Uterus (tissue), 4 donors: ENCODE data around the gene WASF1. TPM values are rescaled to one million over a fixed set of nuclear protein-coding genes. Genes with fewer than 3 reads are reported as not detected.

Experiments
- DNase-seq, 2 donors: peaks; one replicate each; pipeline ENCODE4 v3.0.0-alpha.2; 2019 to 2020
- H3K27ac ChIP-seq, 2 donors: fragments of 200-600 bp; sonication (generic); 1 replicate in 1 of 2; 2 replicates in 1 of 2; pipeline ENCODE4 v1.5.1; 2016 to 2018
- H3K27me3 ChIP-seq, 2 donors: fragments of 200-600 bp; sonication (generic); one replicate each; pipeline ENCODE4 v1.5.1; 2018 to 2019; ENCODE audit warnings: control low read depth in 1 of 2
- H3K36me3 ChIP-seq, 2 donors: fragments of 200-600 bp; sonication (generic); one replicate each; pipeline ENCODE4 v1.5.1; 2019; ENCODE audit warnings: control low read depth in 1 of 2
- H3K4me1 ChIP-seq, 2 donors: fragments of 200-600 bp; sonication (generic); one replicate each; pipeline ENCODE4 v1.5.1; 2018 to 2019; ENCODE audit warnings: control low read depth in 1 of 2
- H3K4me3 ChIP-seq, 2 donors: fragments of 200-600 bp; sonication (generic); 1 replicate in 1 of 2; 2 replicates in 1 of 2; pipeline ENCODE4 v1.5.1; 2018 to 2019; ENCODE audit warnings: mild to moderate bottlenecking in 1 of 2
- H3K9me3 ChIP-seq, 2 donors: fragments of 200-600 bp; sonication (generic); one replicate each; pipeline ENCODE4 v1.5.1; 2019; ENCODE audit warnings: control low read depth in 1 of 2
- POLR2A ChIP-seq, 2 donors: fragments of 450-650 bp; IDR thresholded peaks; one replicate each; pipeline ENCODE4 v1.6.1; 2016; ENCODE audit warnings: antibody characterized with exemption in 2 of 2, mild to moderate bottlenecking in 1 of 2, moderate library complexity in 1 of 2
- intact Hi-C: fragments of 100-400 bp; cut with DNase I; formaldehyde crosslinking; loops from one replicate; pipeline ENCODE4 v1.15.1; 2023; ENCODE audit warnings: low total_unique reads
- total RNA-seq, 4 donors: library from RNA; depleted of rRNA in 3 of 4; stranded (reverse); fragments of >200 nt in 3 of 4; gene quantifications; one replicate each; pipeline versions ENCODE4 v1.1.0 to v1.2.4, GENCODE V29; 2014 to 2023
- TF ChIP-seq, protein P1 (sequence below), 4 experiments: fragments of 200-600 bp in 2 of 4; fragments of 450-650 bp in 2 of 4; sonication (generic) in 2 of 4; IDR thresholded peaks; one replicate each; pipeline ENCODE4 v1.5.1; 2016 to 2019; ENCODE audit warnings: antibody characterized with exemption in 4 of 4, mild to moderate bottlenecking in 2 of 4, moderate library complexity in 1 of 4
- donor health status: DM: yes; HTN: yes; CAD: no.

WASF1 gene
- total RNA-seq, 4 donors from 2014 or later = 5.9 to 27.3 (median 17.2) TPM

DNA sequence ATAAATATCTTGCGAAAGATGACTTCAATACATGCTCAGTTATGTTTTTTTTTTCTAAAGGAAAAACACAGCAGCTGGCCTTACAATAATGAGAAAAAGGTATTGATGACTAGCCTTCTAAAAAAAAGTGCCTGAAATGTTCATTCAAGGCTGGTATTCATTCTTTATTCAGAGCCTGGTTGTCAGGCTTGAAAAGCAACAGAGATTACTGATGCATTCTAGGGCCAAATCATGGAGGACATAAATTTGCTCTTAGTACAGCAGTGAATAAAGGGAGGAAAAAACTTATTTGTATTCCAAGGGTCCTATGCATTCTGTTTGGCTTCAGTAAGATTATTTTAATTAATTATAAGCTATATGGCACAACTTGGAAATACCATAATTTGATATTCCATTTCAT is 83.5 kb downstream of the WASF1 start:
- no peaks in the 10 kb centered on the region for H3K4me1 ChIP-seq
- no peak for DNase-seq
- no peaks in the 10 kb centered on the region for H3K9me3 ChIP-seq
- no peak overlapping the region for H3K4me3 ChIP-seq
- TF ChIP-seq, protein P1, sequence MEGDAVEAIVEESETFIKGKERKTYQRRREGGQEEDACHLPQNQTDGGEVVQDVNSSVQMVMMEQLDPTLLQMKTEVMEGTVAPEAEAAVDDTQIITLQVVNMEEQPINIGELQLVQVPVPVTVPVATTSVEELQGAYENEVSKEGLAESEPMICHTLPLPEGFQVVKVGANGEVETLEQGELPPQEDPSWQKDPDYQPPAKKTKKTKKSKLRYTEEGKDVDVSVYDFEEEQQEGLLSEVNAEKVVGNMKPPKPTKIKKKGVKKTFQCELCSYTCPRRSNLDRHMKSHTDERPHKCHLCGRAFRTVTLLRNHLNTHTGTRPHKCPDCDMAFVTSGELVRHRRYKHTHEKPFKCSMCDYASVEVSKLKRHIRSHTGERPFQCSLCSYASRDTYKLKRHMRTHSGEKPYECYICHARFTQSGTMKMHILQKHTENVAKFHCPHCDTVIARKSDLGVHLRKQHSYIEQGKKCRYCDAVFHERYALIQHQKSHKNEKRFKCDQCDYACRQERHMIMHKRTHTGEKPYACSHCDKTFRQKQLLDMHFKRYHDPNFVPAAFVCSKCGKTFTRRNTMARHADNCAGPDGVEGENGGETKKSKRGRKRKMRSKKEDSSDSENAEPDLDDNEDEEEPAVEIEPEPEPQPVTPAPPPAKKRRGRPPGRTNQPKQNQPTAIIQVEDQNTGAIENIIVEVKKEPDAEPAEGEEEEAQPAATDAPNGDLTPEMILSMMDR (IDR thresholded peaks at IDR 0.05) = no peak
- TF ChIP-seq POLR2A (IDR thresholded peaks at IDR 0.05) = no peak
- intact Hi-C loops = no loop called here
- peak overlapping the region in 1 of 2 donors; percentile 25 for H3K27ac ChIP-seq
- no peaks in the 10 kb centered on the region for H3K36me3 ChIP-seq
- H3K27me3 ChIP-seq = no peaks in the 10 kb centered on the region

DNA sequence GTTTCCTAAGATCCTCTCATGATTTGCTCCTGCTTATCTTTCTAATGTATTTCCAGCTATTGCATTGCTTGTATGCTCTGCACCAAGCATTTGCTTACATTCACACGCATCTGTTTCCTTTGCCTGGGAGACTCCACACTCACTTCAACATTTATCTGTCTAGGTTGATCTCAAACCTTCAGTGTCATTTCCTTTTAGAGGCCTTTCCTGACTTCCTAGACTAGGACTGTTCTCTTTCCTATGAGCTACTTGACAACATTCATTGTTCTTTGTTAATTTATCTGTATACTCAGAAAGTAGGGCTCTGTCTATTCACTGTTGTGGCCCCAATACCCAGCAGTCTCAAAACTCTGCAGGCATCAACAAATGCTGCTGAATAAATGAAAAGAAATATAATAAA is 84.4 kb downstream of the WASF1 start:
- Histone ChIP-seq H3K36me3 (no peaks in the 10 kb centered on the region), H3K9me3 (no peaks in the 10 kb centered on the region), H3K4me1 (no peaks in the 10 kb centered on the region), H3K27ac (no peak overlapping the region), H3K4me3 (no peak overlapping the region), H3K27me3 (no peaks in the 10 kb centered on the region)
- no peak for DNase-seq
- TF ChIP-seq, protein P1 (IDR thresholded peaks at IDR 0.05) = no peak
- no peak for TF ChIP-seq POLR2A (IDR thresholded peaks at IDR 0.05)
- intact Hi-C loops = no loop called here

DNA sequence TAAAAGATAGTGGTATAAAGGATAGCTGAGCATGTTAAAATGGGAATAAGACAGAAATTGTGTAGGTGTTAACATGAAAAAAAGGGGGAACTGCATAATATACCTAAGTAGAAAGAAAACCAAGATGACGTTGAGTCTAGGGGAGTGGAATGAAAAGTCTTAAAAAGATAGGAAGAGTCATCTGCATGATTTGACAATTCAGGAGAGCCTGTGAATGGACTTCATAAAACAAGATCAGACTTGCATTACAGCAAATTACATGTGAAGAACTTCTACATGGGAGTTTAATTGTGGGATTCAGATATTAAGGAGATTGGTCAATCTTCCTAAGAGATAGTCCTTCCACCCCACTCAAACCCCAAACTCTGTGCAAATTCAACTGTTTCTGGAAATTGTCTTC is 85.5 kb downstream of the WASF1 start:
- no peak overlapping the region for H3K27ac ChIP-seq
- no peaks in the 10 kb centered on the region for H3K4me1 ChIP-seq
- H3K9me3 ChIP-seq = no peaks in the 10 kb centered on the region
- intact Hi-C loops = no loop called here
- H3K27me3 ChIP-seq = no peaks in the 10 kb centered on the region
- H3K4me3 ChIP-seq = no peak overlapping the region
- no peak for DNase-seq
- TF ChIP-seq POLR2A (IDR thresholded peaks at IDR 0.05) = no peak
- TF ChIP-seq, protein P1 (IDR thresholded peaks at IDR 0.05) = no peak
- no peaks in the 10 kb centered on the region for H3K36me3 ChIP-seq

DNA sequence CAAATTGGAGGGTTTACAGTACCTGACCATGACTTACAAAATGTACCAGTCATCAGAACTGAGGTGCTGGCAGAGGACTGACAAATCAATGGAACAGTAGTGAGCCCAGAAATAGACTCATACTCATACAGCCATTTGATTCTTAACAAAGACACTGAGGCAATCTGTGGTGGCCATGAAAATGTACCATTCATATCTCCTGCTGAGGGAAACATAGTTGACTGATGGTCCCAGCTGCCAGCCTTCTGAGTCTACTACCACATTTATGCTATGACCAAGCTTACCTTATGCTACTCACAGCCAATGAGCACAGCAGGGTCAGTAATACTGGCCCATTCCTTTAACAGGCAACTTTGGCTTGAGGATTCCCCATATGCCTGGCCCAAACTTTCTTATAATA is 88.6 kb downstream of the WASF1 start:
- no peak for DNase-seq
- no peaks in the 10 kb centered on the region for H3K9me3 ChIP-seq
- H3K4me3 ChIP-seq = no peak overlapping the region
- H3K4me1 ChIP-seq = no peaks in the 10 kb centered on the region
- no peaks in the 10 kb centered on the region for H3K27me3 ChIP-seq
- intact Hi-C loops = no loop called here
- TF ChIP-seq, protein P1 (IDR thresholded peaks at IDR 0.05) = no peak
- TF ChIP-seq POLR2A (IDR thresholded peaks at IDR 0.05) = no peak
- H3K27ac ChIP-seq = no peak overlapping the region
- no peaks in the 10 kb centered on the region for H3K36me3 ChIP-seq

DNA sequence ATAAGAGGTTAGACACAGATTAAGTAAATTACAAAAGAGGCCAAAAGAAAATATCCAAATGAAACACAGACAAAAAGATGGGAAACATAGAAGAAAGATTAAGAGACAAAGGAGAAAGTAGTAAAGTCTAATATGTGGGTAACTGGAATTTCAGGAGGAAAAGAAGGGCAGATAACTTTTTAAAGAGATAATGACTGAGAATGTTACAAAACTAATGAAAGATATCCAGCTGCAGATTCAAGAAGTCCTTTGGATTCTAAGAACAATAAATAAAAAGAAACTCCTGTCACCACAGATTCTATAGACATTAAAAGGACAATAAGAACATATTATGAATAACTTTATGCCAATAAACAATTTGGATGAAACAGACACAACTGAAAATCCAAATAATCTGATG is 90.1 kb downstream of the WASF1 start:
- H3K9me3 ChIP-seq = no peaks in the 10 kb centered on the region
- H3K27me3 ChIP-seq = no peaks in the 10 kb centered on the region

More for the DNA sequence above, 90.1 kb downstream of the WASF1 start:
- H3K27ac ChIP-seq = no peak overlapping the region
- TF ChIP-seq, protein P1 (IDR thresholded peaks at IDR 0.05) = no peak
- no peak for TF ChIP-seq POLR2A (IDR thresholded peaks at IDR 0.05)
- no peak overlapping the region for H3K4me3 ChIP-seq
- H3K36me3 ChIP-seq = no peaks in the 10 kb centered on the region
- intact Hi-C loops = no loop called here
- DNase-seq = no peak
- H3K4me1 ChIP-seq = no peaks in the 10 kb centered on the region
